DND-41 (cell line): ENCODE measurements around the gene TET2.

Experiments used
- ATAC-seq: fragments of 200-7000 bp; cut with Tn5 transposase; 3 replicates; pipeline ENCODE4 v1.9.1; 2021; ENCODE audit warnings: low read depth; ENCODE audit not compliant: insufficient read depth
- DNase-seq: peaks from one replicate; pipeline ENCODE4 v3.0.0-alpha.2; 2020
- H2AFZ ChIP-seq: 2 replicates; pipeline ENCODE4 v1.6.0; 2012; ENCODE audit warnings: low read depth, low read length
- H3K27ac ChIP-seq: 2 replicates; pipeline ENCODE4 v1.5.1; 2012; ENCODE audit warnings: low read length, inconsistent platforms
- H3K27me3 ChIP-seq: fragments of 200-600 bp; sonication (generic); 2 replicates; pipeline ENCODE4 v1.6.0; 2012; ENCODE audit warnings: low read length, mild to moderate bottlenecking, inconsistent platforms; ENCODE audit not compliant: insufficient read depth, poor library complexity
- H3K36me3 ChIP-seq: 2 replicates; pipeline ENCODE4 v1.5.1; 2012; ENCODE audit warnings: low read length, inconsistent platforms; ENCODE audit not compliant: insufficient read depth
- H3K4me1 ChIP-seq: 2 replicates; pipeline ENCODE4 v1.5.1; 2012; ENCODE audit warnings: mild to moderate bottlenecking, low read length; ENCODE audit not compliant: insufficient read depth
- H3K4me2 ChIP-seq: 2 replicates; pipeline ENCODE4 v1.6.0; 2012; ENCODE audit warnings: mild to moderate bottlenecking, moderate library complexity, low read length, inconsistent platforms; ENCODE audit not compliant: insufficient read depth
- H3K4me3 ChIP-seq, 2 experiments: fragments of 200-600 bp in 1 of 2; shearing (Covaris generic) in 1 of 2; 2 replicates each; pipeline ENCODE4 v1.5.1; 2012 to 2016; ENCODE audit warnings: inconsistent platforms in 2 of 2, low read length in 2 of 2, mild to moderate bottlenecking in 2 of 2, low read depth in 1 of 2, moderate library complexity in 1 of 2
- H3K79me2 ChIP-seq: 2 replicates; pipeline ENCODE4 v1.6.0; 2012; ENCODE audit warnings: low read length, inconsistent platforms; ENCODE audit not compliant: insufficient read depth
- H3K9ac ChIP-seq: 2 replicates; pipeline ENCODE4 v1.6.0; 2012; ENCODE audit warnings: low read depth, mild to moderate bottlenecking, inconsistent platforms, low read length, moderate library complexity
- H3K9me3 ChIP-seq: 2 replicates; pipeline ENCODE4 v1.5.1; 2012; ENCODE audit warnings: low read length, moderate library complexity, mild to moderate bottlenecking, inconsistent platforms; ENCODE audit not compliant: insufficient read depth, severe bottlenecking
- H4K20me1 ChIP-seq: 2 replicates; pipeline ENCODE4 v1.6.0; 2012; ENCODE audit warnings: low read length; ENCODE audit not compliant: insufficient read depth
- CTCF ChIP-seq: IDR thresholded peaks from 2 replicates; pipeline ENCODE4 v1.5.1; 2012; ENCODE audit warnings: borderline replicate concordance, low read length, moderate library complexity, mild to moderate bottlenecking; ENCODE audit not compliant: poor library complexity, severe bottlenecking; ENCODE audit errors: extremely low read depth
- EZH2 ChIP-seq: IDR thresholded peaks from 3 replicates; pipeline ENCODE4 v1.6.1; 2012; ENCODE audit warnings: borderline replicate concordance, low read depth, mild to moderate bottlenecking, moderate library complexity, low read length, inconsistent platforms; ENCODE audit not compliant: severe bottlenecking

TET2 gene

GRCh38 chr4:105146276-105147015 is at the start of gene TET2:
Gene TET2, plus strand, starts transcription at chr4:105146876. Its CDS starts 87,067 bp downstream, at chr4:105233943.
- no peak within 1 kb of the TSS for H3K27ac ChIP-seq
- H3K36me3 ChIP-seq = no peaks in the 10 kb centered on the region
- H2AFZ ChIP-seq = no peak within 1 kb of the TSS
- DNase-seq (no peak), ATAC-seq (no peak)
- no peaks in the 10 kb centered on the region for H3K9me3 ChIP-seq
- H4K20me1 ChIP-seq = no peaks in the 10 kb centered on the region
- H3K79me2 ChIP-seq = no peaks in the 10 kb centered on the region
- no peaks in the 10 kb centered on the region for H3K27me3 ChIP-seq
- H3K4me1 ChIP-seq = no peaks in the 10 kb centered on the region
- no peak within 1 kb of the TSS for H3K9ac ChIP-seq
- no peak within 1 kb of the TSS for H3K4me3 ChIP-seq
- TF ChIP-seq CTCF (no peak), EZH2 (no peak)
- no peak within 1 kb of the TSS for H3K4me2 ChIP-seq

DNA sequence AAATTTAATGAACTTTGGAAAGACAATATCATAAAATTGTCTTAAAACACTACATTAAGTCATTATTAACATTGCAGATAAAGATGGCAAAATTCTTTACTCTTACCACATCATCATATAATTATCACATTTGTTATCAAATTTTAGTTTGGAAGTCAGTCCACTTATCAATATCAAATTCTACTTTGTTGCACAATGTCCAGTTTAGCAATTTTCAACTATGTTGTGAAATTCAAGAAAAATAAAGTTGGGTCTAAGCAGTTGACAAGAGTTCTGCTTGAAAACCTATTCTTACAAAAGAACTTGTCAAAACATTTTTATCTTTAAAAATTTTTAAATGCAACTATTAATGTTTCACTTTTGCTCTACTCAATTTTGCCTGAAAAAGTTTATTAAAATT is 44.7 kb upstream of the TET2 start:
- DNase-seq (no peak), ATAC-seq (no peak)
- Histone ChIP-seq H2AFZ (no peak overlapping the region), H3K36me3 (no peaks in the 10 kb centered on the region), H3K4me2 (no peak overlapping the region), H3K4me1 (no peaks in the 10 kb centered on the region), H3K79me2 (no peaks in the 10 kb centered on the region), H3K27me3 (no peaks in the 10 kb centered on the region), H3K9ac (no peak overlapping the region), H3K9me3 (no peaks in the 10 kb centered on the region), H3K27ac (no peak overlapping the region), H4K20me1 (no peaks in the 10 kb centered on the region), H3K4me3 (no peak overlapping the region)
- TF ChIP-seq EZH2 (no peak), CTCF (no peak)

GRCh38 chr4:105106426-105106825 is 40.2 kb upstream of the TET2 start:
- DNase-seq = no peak
- Histone ChIP-seq H3K4me2 (no peak overlapping the region), H2AFZ (no peak overlapping the region), H3K79me2 (no peaks in the 10 kb centered on the region), H3K4me1 (no peaks in the 10 kb centered on the region), H3K36me3 (no peaks in the 10 kb centered on the region), H4K20me1 (no peaks in the 10 kb centered on the region), H3K9ac (no peak overlapping the region), H3K27ac (no peak overlapping the region), H3K27me3 (no peaks in the 10 kb centered on the region), H3K4me3 (no peak overlapping the region), H3K9me3 (no peaks in the 10 kb centered on the region)
- no peak for TF ChIP-seq EZH2
- ATAC-seq = no peak

- no peak overlapping the region for H3K4me2 ChIP-seq
- no peak for TF ChIP-seq EZH2
- TF ChIP-seq CTCF = no peak
- H3K27me3 ChIP-seq = no peaks in the 10 kb centered on the region
- ATAC-seq (no peak), DNase-seq (no peak)
- H3K9me3 ChIP-seq = no peaks in the 10 kb centered on the region
- no peak overlapping the region for H2AFZ ChIP-seq
- H3K36me3 ChIP-seq = no peaks in the 10 kb centered on the region
- H3K79me2 ChIP-seq = no peaks in the 10 kb centered on the region
- no peaks in the 10 kb centered on the region for H4K20me1 ChIP-seq
- H3K9ac ChIP-seq = no peak overlapping the region
- no peaks in the 10 kb centered on the region for H3K4me1 ChIP-seq
- no peak overlapping the region for H3K4me3 ChIP-seq
- H3K27ac ChIP-seq = no peak overlapping the region
Observed at GRCh38 chr4:105107095-105107856, 39.4 kb upstream of the TET2 start.
